Measurements from ENCODE around the gene TIMM23B.
"Not testable (repeated sequence)": the region's sequence is repeated elsewhere in the genome, so short reads cannot be mapped to it uniquely, and the experiment has no call there.

TIMM23B gene

GRCh38 chr10:49941447-49942338, at the start of gene TIMM23B, which contains the start of gene PARG:
Gene TIMM23B (plus strand): TSS chr10:49942053. CDS start chr10:49942195, 142 bp downstream.
Gene PARG (minus strand): TSS chr10:49942027. CDS start chr10:49941725, 302 bp downstream.
- DNase-seq, result peak; percentile 85

GRCh38 chr10:49899999-49900398, 41.9 kb upstream of the TIMM23B start:
- not testable (repeated sequence) for DNase-seq

- not testable (repeated sequence) for DNase-seq
These were observed 41.4 kb upstream of the TIMM23B start for GRCh38 chr10:49900406-49900805.

GRCh38 chr10:49903829-49904228, 38.0 kb upstream of the TIMM23B start:
- DNase-seq, result not testable (repeated sequence)

GRCh38 chr10:49908290-49909080, 33.4 kb upstream of the TIMM23B start:
- DNase-seq, result not testable (repeated sequence)

- DNase-seq, result not testable (repeated sequence)
These were observed 31.6 kb upstream of the TIMM23B start for GRCh38 chr10:49910295-49910694.

- DNase-seq, result not testable (repeated sequence)
These were observed 25.4 kb upstream of the TIMM23B start for GRCh38 chr10:49916451-49916850.

GRCh38 chr10:49917927-49918326, 23.9 kb upstream of the TIMM23B start:
- not testable (repeated sequence) for DNase-seq

- DNase-seq, result not testable (repeated sequence)
These were observed 19.8 kb upstream of the TIMM23B start for GRCh38 chr10:49922041-49922440.

GRCh38 chr10:49923572-49923971, 18.3 kb upstream of the TIMM23B start:
- DNase-seq, result not testable (repeated sequence)

- not testable (repeated sequence) for DNase-seq
These were observed 10.6 kb upstream of the TIMM23B start for GRCh38 chr10:49931276-49931675.

GRCh38 chr10:49931959-49932728, 9.7 kb upstream of the TIMM23B start:
- DNase-seq, result not testable (repeated sequence)

- DNase-seq, result not testable (repeated sequence)
These were observed 469 bp downstream of the TIMM23B start for GRCh38 chr10:49942339-49942705.

GRCh38 chr10:49943607-49944006, 1.8 kb downstream of the TIMM23B start:
- DNase-seq, result not testable (repeated sequence)

- not testable (repeated sequence) for DNase-seq
These were observed 6.3 kb downstream of the TIMM23B start for GRCh38 chr10:49948142-49948541.

GRCh38 chr10:49948737-49949136, 6.9 kb downstream of the TIMM23B start:
- not testable (repeated sequence) for DNase-seq

GRCh38 chr10:49952006-49952405, 10.2 kb downstream of the TIMM23B start:
- not testable (repeated sequence) for DNase-seq

- DNase-seq, result not testable (repeated sequence)
These were observed 11.3 kb downstream of the TIMM23B start for GRCh38 chr10:49953122-49953521.

GRCh38 chr10:49970331-49970857, 28.5 kb downstream of the TIMM23B start:
- DNase-seq, result not testable (repeated sequence)

GRCh38 chr10:49971466-49971865, 29.6 kb downstream of the TIMM23B start:
- DNase-seq, result not testable (repeated sequence)

- DNase-seq, result not testable (repeated sequence)
These were observed 30.2 kb downstream of the TIMM23B start for GRCh38 chr10:49972094-49972493.

- not testable (repeated sequence) for DNase-seq
These were observed 35.9 kb downstream of the TIMM23B start for GRCh38 chr10:49977756-49978155.

All from activated CD4-positive, alpha-beta T cell treated with anti-CD3 and anti-CD28 coated beads, Interleukin-2, amount 50 U/mL, for 16 hours (primary cell).